ENCODE results near the gene SLC35F6.
A peak's percentile ranks its signal among the peaks of the same experiment; 100 is the strongest.
"Not testable (repeated sequence)": the region's sequence is repeated elsewhere in the genome, so short reads cannot be mapped to it uniquely, and the experiment has no call there.

SLC35F6 gene

DNA sequence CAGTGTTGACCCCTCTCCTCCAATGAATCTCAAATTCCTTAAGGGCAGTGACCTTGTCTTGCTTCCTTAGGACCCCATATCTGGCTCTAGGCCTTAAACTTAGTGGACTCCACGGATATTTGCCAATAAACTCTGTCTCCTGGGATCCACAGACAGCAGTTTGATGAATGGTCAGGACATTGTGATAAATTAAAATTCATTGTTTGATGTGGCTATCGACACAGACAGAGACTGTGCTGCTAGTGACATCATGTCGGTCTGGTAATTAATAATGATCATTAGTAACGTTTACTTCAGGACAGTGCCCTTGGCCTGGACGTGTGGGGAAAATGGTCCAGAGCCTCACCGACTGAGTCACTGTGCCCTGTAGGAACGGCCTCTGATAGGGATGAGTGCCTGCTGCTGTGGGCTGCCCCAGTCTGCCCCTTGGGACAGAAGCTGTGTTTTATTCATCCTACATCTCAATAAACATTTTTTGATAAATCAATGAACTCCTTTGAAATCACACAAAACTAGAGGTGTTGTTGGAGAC is 5.2 kb upstream of the SLC35F6 start:
- no peak for DNase-seq

DNA sequence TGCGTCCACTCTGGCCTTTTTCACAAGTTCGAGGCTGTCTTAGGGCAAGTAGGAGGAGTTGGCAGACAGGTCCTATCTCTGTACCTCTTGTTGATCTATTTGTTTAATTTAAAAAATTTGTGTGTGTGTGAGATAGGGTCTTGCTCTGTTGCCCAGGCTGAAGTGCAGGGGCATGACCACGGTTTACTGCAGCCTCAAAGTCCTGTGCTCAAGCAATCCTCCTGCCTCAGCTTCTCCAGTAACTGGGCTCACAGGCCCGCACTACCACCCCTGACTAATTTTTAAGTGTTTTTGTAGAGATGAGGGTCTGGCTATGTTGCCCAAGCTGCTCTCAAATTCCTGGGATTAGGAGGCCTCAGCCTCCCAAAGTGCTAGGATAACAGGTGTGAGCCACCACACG is 4.2 kb upstream of the SLC35F6 start:
- DNase-seq, result no peak

DNA sequence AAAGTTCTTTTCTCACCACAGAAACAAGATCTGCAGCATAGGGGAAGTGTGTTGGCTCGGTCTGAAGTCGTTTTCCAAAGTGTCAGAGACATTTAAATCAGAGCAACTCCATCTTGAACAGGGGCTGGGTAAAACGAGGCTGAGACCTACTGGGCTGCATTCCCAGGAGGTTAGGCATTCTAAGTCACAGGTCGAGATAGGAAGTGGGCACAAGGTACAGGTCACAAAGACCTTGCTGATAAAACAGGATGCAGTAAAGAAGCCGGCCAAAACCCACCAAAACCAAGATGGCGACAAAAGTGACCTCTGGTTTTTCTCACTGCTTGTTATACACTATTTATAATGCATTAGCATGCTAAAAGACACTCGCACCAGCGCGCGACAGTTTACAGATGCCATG is 3.1 kb upstream of the SLC35F6 start:
- DNase-seq, result not testable (repeated sequence)

DNA sequence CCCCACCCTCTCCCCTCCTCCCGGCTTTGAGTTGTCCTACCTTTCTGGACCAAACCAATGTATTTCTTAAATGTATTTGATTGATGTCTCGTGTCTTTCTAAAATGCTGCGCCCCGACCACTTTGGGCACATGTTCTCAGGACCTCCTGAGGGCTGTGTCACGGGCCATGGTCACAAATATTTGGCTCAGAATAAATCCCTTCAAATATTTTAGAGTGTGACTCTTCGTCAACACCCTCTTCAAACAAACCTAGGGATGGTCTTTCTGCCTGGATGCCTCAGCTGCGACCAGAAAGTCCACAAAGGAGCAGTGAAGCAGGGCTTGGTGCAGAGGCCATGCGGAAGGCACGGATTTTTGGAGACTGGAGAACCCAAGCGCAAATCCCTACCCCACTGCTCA is 1.1 kb upstream of the SLC35F6 start:
- DNase-seq, result no peak

DNA sequence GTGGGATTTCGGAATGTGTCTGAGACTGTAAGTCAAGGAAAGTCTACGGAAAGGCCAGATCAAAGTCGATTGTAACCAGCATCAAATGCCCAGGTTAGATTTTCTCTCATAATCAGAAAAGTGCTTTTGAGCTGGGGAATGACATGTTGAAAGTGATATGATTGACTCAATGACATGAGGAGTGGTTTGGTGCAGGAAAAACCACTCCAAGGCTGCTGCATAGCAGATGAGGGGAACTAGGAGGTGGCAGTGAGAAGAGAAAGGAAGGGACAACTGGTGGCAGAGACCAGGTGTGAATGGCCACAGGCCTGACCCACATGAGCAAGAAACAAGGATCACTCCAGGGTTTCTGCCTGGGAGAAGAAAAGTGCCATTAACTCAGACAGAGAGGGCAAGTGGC is 822 bp downstream of the SLC35F6 start:
- DNase-seq, result no peak

DNA sequence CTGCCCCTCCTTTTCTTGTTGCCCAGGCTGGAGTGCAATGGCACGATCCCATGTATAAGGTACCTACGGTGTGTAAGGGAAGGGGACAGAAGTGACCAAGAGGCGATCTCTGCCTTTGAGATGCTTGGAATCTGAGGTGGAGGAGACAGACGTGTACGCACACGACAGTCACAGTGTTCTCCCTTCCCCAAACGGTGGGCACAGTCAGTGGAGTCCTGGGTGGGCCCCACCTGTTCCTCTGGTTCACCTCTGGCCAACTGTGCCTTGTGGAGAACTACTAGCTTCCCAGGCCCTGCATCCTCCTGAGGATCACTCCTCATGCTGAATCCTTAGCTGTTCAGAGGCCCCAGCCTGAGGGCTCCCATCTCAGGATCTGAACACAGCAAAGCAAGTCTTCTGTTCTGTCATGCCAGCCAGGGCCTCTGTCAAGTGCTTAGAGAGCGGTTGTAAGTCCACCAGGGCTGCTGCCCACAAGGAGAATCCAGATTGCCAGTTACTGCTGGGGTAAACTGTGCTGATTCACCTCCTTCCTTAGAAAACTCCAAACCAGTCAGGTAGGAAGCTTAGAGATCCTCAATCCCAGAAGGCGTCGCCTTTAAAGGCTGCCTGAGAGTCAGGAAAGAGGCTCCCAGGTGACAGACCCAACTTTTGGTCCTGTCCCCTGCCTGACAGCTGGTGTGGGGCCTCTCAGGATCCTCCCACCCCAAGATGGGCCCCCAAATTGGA is 1.6 kb downstream of the SLC35F6 start:
- no peak for DNase-seq

DNA sequence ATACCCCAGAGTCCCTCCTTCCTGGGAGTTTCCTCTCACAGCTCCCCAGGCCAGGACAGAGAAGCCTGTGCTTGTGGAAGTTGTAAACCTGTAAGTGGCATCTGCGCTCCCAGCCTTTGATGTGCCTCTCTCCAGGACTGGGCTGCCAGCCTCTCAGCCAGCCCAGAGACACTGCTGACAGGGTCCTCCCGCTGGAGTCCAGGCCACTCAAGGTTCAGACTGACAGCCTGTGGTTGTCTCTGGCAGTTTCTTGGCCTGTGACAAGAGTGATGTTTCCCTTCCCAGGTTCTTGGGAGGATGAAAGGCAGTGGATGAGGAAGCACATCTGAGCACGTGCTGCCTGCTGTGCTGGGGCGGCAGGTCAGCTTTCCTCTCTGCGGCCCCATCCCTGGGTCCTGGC is 3.0 kb downstream of the SLC35F6 start:
- no peak for DNase-seq

DNA sequence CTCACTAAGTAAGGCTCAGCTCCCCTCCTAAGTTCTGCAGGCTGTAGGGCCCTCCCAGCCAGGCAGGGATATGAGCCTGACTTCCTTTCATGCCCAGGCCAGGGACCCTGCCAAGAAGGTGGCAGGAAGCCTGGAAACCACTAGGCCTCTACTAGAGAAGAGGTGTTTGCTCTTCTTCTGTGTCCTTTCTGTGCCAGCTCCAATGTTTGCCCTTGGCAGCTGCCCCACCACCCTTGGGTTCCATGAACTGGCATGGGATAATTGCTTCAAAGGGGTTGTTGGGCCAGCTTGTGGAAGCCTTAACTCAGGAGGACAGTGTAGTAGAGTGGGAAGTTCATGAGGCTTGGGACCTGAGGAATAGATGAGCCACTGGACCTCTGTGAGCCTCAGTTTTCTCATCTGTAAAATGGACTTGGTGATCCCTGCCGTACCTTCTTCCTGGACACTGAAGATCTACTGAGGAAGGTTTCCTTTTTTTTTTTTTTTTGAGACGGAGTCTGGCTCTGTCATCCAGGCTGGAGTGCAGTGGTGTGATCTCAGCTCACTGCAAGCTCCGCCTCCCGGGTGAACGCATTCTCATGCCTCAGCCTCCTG is 3.9 kb downstream of the SLC35F6 start:
- DNase-seq, result no peak

DNA sequence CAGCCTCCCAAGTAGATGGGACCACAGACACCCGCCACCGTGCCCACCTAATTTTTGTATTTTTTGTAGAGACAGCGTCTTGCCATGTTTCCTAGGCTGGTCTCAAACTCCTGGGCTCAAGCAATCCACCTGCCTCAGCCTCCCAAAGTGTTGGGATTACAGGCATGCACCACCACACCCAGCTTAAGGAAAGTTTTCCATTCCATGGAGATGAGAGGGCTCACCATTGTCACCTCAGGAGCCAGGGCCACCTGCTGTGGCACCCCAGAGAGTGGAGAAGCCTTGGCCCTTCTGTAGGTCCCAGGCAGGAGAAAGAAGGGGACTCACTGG is 4.6 kb downstream of the SLC35F6 start:
- no peak for DNase-seq

DNA sequence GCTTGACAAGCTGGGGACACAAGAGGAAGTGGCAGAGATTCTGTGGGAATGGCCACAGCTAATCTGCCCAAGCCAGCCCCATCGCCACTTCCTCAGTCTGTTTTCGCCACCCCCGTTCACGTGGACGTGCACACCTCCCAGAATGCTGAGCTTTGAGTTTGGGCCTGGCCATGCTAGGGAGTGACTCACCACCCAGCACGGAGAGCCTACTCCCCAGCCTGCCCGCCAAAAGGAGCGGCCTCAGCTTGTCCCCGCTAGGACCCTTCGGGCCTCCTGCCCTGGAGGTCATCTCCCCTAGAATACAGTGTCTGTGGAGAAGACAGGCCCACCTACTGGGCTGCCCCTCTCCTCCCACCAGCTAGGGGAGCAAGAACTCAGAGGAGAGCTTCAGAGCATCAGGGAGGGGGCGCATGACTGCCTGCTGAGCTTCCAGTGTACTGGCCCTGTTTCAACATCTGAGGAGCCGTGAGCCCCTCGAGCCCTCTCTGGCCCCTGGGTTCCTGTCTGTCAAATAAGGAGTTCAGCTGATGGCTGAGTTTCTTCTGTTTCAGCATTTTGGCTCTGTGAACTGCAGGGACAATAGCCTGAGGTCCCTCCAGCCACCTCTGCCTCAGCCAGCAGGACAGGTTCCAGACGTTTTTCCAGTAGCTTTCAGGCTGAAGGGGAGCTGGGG is 5.1 kb downstream of the SLC35F6 start:
- no peak for DNase-seq

DNA sequence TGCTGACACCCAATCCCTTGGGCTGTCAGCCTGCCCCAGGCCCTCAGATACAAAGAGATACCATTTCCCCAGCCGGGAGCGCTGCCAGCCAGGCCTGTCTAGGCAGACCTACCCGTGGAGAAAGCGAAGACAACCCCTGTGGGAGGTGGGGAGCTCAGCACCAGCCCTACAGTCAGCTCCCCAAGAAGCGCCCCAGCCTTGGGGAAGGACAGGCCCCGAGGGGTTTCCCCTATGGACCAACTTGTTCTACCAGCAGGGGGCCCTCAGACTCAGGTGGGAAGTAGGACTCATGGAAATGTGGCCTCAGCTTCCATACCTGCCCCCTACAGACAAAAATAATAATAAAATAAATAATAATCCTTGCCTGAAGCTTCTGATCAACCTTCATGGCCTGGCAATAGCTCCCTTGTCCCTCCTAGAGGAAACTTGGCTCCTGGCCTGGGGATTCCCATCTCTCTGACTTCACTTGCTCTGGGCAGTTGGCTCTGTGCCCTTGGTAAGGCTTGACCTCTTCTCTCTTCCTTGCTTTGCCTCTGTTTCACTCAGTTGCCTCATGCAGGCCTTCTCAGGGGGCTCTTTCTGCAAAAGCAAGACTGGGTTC is 7.0 kb downstream of the SLC35F6 start:
- DNase-seq, result no peak

DNA sequence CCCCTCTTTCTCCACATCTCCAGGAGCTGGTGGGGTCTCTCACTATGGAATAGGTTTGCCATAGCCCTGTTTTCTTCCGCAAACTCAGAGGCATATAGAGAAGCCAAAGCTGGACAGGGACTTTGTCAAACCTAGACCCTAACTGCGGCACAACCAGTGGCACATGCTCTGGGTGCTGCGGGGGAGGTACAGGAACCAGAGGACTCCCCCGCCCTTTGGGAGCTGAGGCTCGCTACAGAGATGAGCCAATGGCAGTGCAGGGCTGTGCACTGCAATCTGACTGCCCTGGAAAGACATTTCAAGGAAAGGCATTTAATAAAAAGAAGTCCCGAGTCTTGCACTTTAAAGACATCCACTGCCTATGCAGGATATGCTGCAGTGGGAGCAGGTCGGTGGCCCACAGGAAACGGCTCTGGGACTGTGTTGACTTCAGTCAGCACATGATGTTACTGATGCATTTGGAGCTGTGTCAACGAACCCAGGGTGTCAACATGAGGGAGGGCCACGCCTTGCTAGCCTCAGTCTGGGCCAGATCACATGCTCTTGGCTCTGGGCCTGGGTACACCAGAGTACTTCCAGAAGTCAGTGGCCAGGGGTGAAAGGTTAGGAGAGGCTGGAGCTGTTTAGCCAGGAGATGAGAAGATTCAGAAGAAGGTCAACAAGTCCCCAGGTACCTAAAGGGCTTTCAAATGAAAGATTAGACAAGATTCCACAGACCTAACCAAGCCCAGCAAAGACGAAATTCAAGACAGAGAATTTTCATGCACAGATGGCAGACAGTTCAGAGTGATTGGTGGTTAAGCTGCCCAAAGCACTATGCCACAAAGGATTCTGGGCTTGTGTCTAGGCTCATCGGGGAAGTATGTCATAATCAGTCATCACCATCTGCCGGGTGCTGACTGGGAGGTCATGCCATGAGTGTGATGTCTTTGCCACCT is 8.2 kb downstream of the SLC35F6 start:
- no peak for DNase-seq

DNA sequence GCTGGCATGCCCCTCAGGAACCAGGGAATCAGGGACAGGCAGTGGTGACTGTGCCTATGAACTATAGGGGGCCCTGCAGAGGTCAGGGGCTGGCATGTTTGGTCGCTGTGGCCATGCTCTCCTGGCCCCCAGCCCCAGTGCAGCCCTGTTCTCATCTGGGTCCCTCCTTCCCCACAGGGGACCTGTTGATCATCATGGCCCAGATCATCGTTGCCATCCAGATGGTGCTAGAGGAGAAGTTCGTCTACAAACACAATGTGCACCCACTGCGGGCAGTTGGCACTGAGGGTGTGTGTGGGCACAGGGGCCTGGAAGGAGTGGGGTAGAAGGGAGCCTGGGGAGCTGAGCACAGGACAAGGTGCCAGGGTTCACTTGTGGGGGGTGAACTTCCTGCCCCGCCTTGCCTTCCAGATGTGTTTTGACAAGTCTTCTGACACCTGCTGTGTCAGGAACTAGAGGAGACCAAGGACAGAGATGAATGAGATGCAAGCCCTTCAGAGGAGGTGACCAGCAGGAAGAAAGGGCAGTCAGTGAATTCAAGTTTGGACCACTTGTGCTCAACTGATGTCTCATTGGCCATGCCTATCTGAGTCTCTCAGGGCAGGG is 12.2 kb downstream of the SLC35F6 start:
- DNase-seq, result no peak

DNA sequence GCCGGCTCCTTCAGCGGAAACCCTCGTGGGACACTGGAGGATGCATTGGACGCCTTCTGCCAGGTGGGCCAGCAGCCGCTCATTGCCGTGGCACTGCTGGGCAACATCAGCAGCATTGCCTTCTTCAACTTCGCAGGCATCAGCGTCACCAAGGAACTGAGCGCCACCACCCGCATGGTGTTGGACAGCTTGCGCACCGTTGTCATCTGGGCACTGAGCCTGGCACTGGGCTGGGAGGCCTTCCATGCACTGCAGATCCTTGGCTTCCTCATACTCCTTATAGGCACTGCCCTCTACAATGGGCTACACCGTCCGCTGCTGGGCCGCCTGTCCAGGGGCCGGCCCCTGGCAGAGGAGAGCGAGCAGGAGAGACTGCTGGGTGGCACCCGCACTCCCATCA is 14.0 kb downstream of the SLC35F6 start:
- DNase-seq, result no peak

DNA sequence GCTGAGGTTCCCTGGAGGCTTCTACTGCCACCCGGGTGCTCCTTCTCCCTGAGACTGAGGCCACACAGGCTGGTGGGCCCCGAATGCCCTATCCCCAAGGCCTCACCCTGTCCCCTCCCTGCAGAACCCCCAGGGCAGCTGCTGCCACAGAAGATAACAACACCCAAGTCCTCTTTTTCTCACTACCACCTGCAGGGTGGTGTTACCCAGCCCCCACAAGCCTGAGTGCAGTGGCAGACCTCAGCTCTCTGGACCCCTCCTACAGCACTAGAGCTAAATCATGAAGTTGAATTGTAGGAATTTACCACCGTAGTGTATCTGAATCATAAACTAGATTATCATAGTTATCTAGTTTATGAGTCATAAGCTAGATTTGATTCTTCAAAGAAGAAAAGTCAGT is 14.4 kb downstream of the SLC35F6 start:
- DNase-seq, result no peak

DNA sequence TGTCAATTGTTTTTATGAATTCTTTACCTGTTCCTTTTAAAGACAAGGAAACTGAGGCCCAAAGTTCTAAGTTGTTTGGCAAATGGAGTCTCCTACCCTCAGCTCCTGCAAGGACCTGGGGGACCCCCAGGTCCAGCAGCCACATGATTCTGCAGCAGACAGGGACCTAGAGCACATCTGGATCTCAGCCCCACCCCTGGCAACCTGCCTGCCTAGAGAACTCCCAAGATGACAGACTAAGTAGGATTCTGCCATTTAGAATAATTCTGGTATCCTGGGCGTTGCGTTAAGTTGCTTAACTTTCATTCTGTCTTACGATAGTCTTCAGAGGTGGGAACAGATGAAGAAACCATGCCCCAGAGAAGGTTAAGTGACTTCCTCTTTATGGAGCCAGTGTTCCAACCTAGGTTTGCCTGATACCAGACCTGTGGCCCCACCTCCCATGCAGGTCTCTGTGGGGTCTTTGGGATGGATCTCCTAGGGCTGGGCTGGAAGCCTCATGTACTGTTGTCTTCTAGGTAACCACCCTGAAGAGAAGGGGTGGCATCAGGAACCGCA is 16.2 kb downstream of the SLC35F6 start:
- DNase-seq, result no peak

DNA sequence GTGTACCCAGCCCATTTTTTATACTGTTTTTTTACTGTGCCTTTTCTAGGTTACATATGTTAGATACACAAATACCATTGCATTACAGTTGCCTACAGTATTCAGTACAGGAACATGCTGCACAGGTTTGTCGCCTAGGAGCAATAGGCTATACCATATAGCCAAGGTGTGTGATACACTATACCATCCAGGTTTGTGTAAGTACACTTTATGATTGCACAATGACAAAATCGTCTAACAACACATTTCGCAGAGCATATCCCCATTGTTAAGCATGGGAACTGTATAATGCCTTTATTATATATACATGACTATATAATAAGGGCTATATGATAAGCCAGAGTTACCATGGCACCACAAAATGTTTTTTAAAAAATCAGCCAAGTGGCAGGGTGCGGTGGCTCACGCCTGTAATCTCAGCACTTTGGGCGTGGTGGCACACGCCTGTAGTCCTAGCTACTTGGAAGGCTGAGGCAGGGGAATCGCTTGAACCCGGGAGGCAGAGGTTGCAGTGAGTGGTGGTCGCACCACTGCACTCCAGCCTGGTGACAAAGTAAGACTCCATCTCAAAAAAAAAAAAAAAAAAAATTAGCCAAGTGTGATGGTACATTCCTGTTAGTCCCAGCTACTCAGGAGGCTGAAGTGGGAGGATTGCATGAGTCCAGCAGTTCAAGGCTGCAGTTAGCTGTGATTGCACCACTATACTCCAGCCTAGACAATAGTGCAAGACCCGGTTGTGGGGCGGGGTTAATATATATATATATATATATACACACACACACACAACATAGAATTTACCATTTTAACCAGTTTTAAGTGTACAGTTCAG is 19.0 kb downstream of the SLC35F6 start:
- DNase-seq, result no peak

DNA sequence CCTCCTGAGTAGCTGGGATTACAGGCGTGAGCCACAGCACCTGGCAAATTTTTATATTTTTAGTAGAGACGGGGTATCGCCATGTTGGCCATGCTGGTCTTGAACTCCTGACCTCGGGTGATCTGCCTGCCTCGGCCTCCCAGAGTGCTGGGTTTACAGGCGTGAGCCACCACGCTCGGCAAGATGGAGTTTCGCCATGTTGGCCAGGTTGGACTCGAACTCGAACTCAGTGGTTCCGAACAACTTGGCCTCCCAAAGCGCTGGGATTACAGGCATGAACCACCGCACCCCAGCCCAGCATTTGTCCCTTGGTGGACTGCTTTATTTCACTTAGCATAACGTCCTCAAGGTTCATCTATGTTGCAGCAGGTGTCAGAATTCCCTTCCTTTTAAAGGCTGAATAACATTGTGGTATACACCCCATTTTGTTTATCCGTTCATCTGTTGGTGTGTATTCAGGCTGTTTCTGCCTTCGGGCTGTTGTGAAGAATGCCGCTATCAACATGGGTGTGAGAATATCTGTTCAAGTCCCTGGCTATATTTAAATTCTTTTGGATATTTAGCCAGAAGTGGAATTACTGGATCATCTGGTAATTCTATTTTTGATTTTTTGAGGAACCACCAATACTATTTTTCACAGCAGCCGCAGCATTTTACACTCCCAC is 20.6 kb downstream of the SLC35F6 start:
- DNase-seq, result no peak

DNA sequence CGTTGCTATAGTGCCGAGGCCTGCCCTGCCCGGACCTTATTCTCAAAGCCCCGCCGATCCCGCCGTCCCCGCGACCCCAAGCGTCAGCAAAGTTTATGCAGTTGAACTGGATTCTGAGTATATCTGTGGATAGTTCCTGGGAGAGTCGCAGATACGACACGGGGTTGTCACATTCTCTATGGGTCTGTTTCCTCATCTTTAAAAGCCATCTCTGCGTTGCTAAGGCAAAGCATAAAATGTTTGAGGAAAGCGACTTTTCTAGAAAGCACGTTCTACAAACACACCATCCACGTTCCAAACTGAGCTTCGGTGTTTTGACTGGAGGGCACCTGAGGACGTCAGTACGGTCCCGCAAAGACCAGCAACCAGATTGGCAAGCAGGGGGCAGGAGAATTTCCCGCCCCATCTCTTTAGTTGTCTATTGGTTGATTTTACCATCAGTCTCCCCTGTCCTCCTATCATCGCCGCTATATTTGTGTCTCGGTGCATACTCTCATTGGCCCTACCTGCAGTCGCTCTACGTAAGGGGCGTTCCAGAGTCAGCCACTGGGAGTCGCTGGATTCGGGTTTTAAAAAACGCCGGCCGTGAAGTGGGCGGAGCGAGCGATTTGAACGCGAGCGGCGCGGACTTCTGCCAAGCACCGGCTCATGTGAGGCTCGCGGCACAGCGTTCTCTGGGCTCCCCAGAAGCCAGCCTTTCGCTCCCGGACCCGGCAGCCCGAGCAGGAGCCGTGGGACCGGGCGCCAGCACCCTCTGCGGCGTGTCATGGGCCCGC is 21.5 kb downstream of the SLC35F6 start, which contains the start of gene CENPA:
Gene CENPA (plus strand): TSS at position 626 of the 776 bp plus-strand sequence. CDS start 141 bp downstream, at position 767.
- DNase-seq, result peak; percentile 95 to 98

All from NCI-H187 (cell line).